HG02884 (cell line): ENCODE results near the gene SLC25A39.
A peak's percentile ranks its signal among the peaks of the same experiment; 100 is the strongest.
"Not testable (repeated sequence)": the region's sequence is repeated elsewhere in the genome, so short reads cannot be mapped to it uniquely, and the experiment has no call there.

Source experiments
- ATAC-seq: cut with Tn5 transposase; IDR thresholded peaks from one replicate; pipeline ENCODE4 v1.9.1; 2021; ENCODE audit warnings: mild to moderate bottlenecking, moderate library complexity; ENCODE audit not compliant: unreplicated experiment

Gene SLC25A39

GRCh38 chr17:44324571-44325275, at the start of gene SLC25A39:
SLC25A39 (minus strand) TSS chr17:44324823; CDS start chr17:44323562, 1,261 bp downstream.
- ATAC-seq: peak; percentile 49

- no peak for ATAC-seq
These were observed 47.4 kb upstream of the SLC25A39 start for GRCh38 chr17:44372036-44372435.

- not testable (repeated sequence) for ATAC-seq
These were observed 44.9 kb upstream of the SLC25A39 start for GRCh38 chr17:44369414-44370023.

GRCh38 chr17:44368391-44369243, 44.0 kb upstream of the SLC25A39 start:
- ATAC-seq: not testable (repeated sequence)

GRCh38 chr17:44367231-44367979, 42.8 kb upstream of the SLC25A39 start:
- ATAC-seq: no peak

- not testable (repeated sequence) for ATAC-seq
These were observed 40.4 kb upstream of the SLC25A39 start for GRCh38 chr17:44365051-44365450.

- ATAC-seq: no peak
These were observed 39.1 kb upstream of the SLC25A39 start, which contains the start of gene FAM171A2 for GRCh38 chr17:44363613-44364159. FAM171A2 (minus strand) TSS chr17:44363853; CDS start chr17:44363714, 139 bp downstream.

- no peak for ATAC-seq
These were observed 38.5 kb upstream of the SLC25A39 start for GRCh38 chr17:44362949-44363612.

- ATAC-seq: no peak
These were observed 37.9 kb upstream of the SLC25A39 start for GRCh38 chr17:44362459-44362948.

GRCh38 chr17:44361292-44362260, 37.0 kb upstream of the SLC25A39 start:
- no peak for ATAC-seq

GRCh38 chr17:44360826-44361225, 36.2 kb upstream of the SLC25A39 start:
- ATAC-seq: no peak

GRCh38 chr17:44360144-44360533, 35.5 kb upstream of the SLC25A39 start:
- no peak for ATAC-seq

- ATAC-seq: no peak
These were observed 35.0 kb upstream of the SLC25A39 start for GRCh38 chr17:44359458-44360143.

GRCh38 chr17:44359006-44359405, 34.4 kb upstream of the SLC25A39 start:
- no peak for ATAC-seq

- ATAC-seq: no peak
These were observed 33.4 kb upstream of the SLC25A39 start for GRCh38 chr17:44358066-44358465.

GRCh38 chr17:44356241-44356640, 31.6 kb upstream of the SLC25A39 start:
- ATAC-seq: no peak

- ATAC-seq: no peak
These were observed 31.0 kb upstream of the SLC25A39 start for GRCh38 chr17:44355642-44356099.
